ENCODE results near the gene ZMIZ1. TPM values are rescaled to one million over a fixed set of nuclear protein-coding genes. Genes with fewer than 3 reads are reported as not detected.

ZMIZ1 gene
- total RNA-seq, 1 experiment from 2014 or later = 28.4 TPM

DNA sequence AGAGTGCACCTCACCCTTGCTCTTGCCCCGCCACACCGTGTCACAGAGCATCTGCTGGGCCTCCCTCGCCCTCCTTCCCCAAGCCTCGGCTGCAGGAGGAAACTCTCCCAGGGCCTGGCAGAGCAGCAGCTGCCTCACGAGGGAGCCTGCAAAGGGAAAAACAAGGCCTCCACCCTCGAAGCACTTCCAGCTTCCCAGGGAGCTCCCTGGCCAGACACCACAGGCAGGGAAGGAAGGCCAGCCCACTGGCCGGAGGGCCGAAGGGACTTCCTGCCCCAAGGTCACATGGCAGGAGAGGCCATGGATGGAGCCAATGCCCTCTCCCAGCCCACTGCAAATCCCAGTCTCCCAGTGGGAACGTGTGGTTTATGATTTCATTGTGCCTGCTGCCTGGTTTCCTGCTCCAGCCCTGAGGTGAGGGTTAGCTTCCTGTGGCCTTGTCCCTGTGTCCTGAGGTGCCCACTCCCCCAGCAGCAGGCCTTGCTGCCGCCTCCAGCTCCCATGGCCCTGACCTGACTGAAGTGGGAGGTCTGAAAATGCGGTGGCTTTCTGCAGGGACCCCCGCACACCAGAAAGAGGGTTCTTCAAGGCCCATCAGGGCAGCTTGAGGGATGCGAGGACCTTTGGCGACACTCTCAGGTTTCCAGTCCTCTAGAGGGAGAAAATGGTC lies 178.0 kb downstream of the ZMIZ1 start (continued):
- TF ChIP-seq, protein P1, sequence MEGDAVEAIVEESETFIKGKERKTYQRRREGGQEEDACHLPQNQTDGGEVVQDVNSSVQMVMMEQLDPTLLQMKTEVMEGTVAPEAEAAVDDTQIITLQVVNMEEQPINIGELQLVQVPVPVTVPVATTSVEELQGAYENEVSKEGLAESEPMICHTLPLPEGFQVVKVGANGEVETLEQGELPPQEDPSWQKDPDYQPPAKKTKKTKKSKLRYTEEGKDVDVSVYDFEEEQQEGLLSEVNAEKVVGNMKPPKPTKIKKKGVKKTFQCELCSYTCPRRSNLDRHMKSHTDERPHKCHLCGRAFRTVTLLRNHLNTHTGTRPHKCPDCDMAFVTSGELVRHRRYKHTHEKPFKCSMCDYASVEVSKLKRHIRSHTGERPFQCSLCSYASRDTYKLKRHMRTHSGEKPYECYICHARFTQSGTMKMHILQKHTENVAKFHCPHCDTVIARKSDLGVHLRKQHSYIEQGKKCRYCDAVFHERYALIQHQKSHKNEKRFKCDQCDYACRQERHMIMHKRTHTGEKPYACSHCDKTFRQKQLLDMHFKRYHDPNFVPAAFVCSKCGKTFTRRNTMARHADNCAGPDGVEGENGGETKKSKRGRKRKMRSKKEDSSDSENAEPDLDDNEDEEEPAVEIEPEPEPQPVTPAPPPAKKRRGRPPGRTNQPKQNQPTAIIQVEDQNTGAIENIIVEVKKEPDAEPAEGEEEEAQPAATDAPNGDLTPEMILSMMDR (IDR thresholded peaks at IDR 0.05 in 2 of 3, conservative IDR thresholded peaks at IDR 0.05 in 1 of 3; ENCODE audit: borderline replicate concordance in 1 of 3, insufficient read depth in 1 of 3, low read depth in 2 of 3, low read length in 2 of 3) = no peak

DNA sequence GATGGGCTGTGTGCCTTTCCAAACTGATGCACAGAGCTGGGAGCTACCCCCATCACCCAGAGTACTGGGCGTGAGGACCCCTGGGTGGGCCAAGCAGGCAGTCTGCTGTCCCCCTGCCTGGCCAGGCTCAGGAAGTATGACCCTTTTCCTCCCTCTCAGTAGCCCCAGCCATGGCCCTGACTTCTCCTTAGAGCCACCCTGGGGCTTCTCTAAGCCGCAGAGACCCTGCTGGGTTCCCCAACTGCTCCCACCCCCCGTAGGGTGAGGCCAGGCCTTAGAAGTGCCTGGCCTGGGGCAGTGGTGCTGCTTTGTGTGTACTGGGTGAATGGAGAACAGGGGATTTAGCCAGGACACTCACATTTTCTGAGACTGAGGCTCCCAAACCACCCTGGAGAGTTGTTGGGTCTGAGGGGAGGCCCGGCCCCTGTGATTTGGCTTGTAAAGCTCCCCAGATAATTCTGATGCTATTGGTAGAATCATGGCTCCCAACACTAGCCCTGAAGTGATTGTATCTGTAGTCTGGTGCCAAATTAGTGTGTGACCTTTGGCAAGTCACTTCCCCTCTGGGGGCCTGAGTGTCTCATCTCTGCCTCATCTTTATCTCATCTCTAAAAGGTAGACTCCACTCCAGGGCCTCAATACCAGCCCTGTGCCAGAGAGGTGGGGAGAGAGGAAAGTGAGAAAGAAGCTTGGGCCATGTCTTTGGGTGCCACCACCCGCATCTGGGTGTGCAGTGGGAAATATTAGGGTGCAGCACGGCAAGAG lies 178.8 kb downstream of the ZMIZ1 start:
- Histone ChIP-seq H3K9me3 (ENCODE audit: control insufficient read depth in 1 of 2, insufficient read depth in 1 of 2, low read depth in 1 of 2, low read length in 2 of 2) (no peaks in the 10 kb centered on the region), H3K4me1 (ENCODE audit: control insufficient read depth in 1 of 2, insufficient read depth in 2 of 2, low read length in 2 of 2) (no peaks in the 10 kb centered on the region; a peak in 1 of 4 replicates), H3K4me2 (ENCODE audit: low read length) (no peak overlapping the region), H3K79me2 (ENCODE audit: insufficient read depth, low read length) (no peaks in the 10 kb centered on the region), H3K9ac (ENCODE audit: low read length) (no peak overlapping the region), H2AFZ (ENCODE audit: low read depth, low read length, poor library complexity, severe bottlenecking) (no peak overlapping the region), H3K9me2 (ENCODE audit: insufficient read depth) (no peaks in the 10 kb centered on the region), H3K27me3 (ENCODE audit: insufficient read depth, low read length) (no peaks in the 10 kb centered on the region), H3K36me3 (ENCODE audit: control insufficient read depth in 1 of 2, insufficient read depth in 2 of 2, low read length in 2 of 2) (no peaks in the 10 kb centered on the region; a peak in 1 of 4 replicates), H3K27ac (ENCODE audit: low read depth, low read length) (no peak overlapping the region), H3K4me3 (replicated peaks in 1 of 2; ENCODE audit: low read depth in 1 of 2, low read length in 2 of 2) (no peak overlapping the region), H4K20me1 (ENCODE audit: insufficient read depth) (no peaks in the 10 kb centered on the region)
- ChIA-PET CTCF (no interaction called here), RAD21 (ENCODE audit: low non-redundant PET in 1 of 2, low total read pairs in 2 of 2, uncharacterized antibody in 2 of 2, unreplicated experiment in 2 of 2) (no interaction called here), POLR2A (no interaction called here)
- BruUV-seq (replicated peaks) = no TSS peak
- ATAC-seq (no peak), DNase-seq (ENCODE audit: low read depth, low spot score) (no peak)
- intact Hi-C loops (cut with micrococcal nuclease) = no loop called here
- TF ChIP-seq EZH2 (IDR thresholded peaks at IDR 0.05) = no peak
- no peak for TF ChIP-seq FOSL1 (IDR thresholded peaks at IDR 0.05; ENCODE audit: low read depth)
- no peak for TF ChIP-seq POLR2A (IDR thresholded peaks at IDR 0.05; ENCODE audit: borderline replicate concordance, extremely low read depth, insufficient read depth, insufficient read length)
- no peak for TF ChIP-seq YY1 (IDR thresholded peaks at IDR 0.05; ENCODE audit: extremely low read depth, insufficient replicate concordance, low read depth, low read length)
- no peak for TF ChIP-seq EGR1 (IDR thresholded peaks at IDR 0.05; ENCODE audit: low read depth)
- TF ChIP-seq POLR2AphosphoS5 (IDR thresholded peaks at IDR 0.05; ENCODE audit: low read depth, low read length) = no peak
- no peak for TF ChIP-seq RAD21 (IDR thresholded peaks at IDR 0.05; ENCODE audit: low read depth)
- TF ChIP-seq, protein P2, sequence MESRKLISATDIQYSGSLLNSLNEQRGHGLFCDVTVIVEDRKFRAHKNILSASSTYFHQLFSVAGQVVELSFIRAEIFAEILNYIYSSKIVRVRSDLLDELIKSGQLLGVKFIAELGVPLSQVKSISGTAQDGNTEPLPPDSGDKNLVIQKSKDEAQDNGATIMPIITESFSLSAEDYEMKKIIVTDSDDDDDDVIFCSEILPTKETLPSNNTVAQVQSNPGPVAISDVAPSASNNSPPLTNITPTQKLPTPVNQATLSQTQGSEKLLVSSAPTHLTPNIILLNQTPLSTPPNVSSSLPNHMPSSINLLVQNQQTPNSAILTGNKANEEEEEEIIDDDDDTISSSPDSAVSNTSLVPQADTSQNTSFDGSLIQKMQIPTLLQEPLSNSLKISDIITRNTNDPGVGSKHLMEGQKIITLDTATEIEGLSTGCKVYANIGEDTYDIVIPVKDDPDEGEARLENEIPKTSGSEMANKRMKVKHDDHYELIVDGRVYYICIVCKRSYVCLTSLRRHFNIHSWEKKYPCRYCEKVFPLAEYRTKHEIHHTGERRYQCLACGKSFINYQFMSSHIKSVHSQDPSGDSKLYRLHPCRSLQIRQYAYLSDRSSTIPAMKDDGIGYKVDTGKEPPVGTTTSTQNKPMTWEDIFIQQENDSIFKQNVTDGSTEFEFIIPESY (IDR thresholded peaks at IDR 0.05; ENCODE audit: extremely low read depth, insufficient replicate concordance, low read length) = no peak
- TF ChIP-seq ZNF274 (IDR thresholded peaks at IDR 0.05; ENCODE audit: low read depth, low read length) = no peak
- TF ChIP-seq, protein P3, sequence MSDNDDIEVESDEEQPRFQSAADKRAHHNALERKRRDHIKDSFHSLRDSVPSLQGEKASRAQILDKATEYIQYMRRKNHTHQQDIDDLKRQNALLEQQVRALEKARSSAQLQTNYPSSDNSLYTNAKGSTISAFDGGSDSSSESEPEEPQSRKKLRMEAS (IDR thresholded peaks at IDR 0.05) = no peak
- TF ChIP-seq, protein P4, sequence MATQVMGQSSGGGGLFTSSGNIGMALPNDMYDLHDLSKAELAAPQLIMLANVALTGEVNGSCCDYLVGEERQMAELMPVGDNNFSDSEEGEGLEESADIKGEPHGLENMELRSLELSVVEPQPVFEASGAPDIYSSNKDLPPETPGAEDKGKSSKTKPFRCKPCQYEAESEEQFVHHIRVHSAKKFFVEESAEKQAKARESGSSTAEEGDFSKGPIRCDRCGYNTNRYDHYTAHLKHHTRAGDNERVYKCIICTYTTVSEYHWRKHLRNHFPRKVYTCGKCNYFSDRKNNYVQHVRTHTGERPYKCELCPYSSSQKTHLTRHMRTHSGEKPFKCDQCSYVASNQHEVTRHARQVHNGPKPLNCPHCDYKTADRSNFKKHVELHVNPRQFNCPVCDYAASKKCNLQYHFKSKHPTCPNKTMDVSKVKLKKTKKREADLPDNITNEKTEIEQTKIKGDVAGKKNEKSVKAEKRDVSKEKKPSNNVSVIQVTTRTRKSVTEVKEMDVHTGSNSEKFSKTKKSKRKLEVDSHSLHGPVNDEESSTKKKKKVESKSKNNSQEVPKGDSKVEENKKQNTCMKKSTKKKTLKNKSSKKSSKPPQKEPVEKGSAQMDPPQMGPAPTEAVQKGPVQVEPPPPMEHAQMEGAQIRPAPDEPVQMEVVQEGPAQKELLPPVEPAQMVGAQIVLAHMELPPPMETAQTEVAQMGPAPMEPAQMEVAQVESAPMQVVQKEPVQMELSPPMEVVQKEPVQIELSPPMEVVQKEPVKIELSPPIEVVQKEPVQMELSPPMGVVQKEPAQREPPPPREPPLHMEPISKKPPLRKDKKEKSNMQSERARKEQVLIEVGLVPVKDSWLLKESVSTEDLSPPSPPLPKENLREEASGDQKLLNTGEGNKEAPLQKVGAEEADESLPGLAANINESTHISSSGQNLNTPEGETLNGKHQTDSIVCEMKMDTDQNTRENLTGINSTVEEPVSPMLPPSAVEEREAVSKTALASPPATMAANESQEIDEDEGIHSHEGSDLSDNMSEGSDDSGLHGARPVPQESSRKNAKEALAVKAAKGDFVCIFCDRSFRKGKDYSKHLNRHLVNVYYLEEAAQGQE (IDR thresholded peaks at IDR 0.05; ENCODE audit: low read depth) = no peak
- no peak for TF ChIP-seq SIN3A (IDR thresholded peaks at IDR 0.05; ENCODE audit: low read depth)
- TF ChIP-seq ZFX (IDR thresholded peaks at IDR 0.05) = no peak
- TF ChIP-seq CEBPB (IDR thresholded peaks at IDR 0.05; ENCODE audit: low read depth) = no peak
- no peak for TF ChIP-seq TCF7L2 (IDR thresholded peaks at IDR 0.05; ENCODE audit: borderline replicate concordance, extremely low read depth, insufficient read depth, insufficient read length)
